HG02678 (cell line): ENCODE data around the gene AKAP13.

Source experiments
- ATAC-seq: cut with Tn5 transposase; IDR thresholded peaks from one replicate; pipeline ENCODE4 v1.9.1; 2021; ENCODE audit warnings: mild to moderate bottlenecking, moderate library complexity; ENCODE audit not compliant: unreplicated experiment

AKAP13 gene

GRCh38 chr15:85745023-85745422, 364.6 kb downstream of the AKAP13 start:
- ATAC-seq: no peak

DNA sequence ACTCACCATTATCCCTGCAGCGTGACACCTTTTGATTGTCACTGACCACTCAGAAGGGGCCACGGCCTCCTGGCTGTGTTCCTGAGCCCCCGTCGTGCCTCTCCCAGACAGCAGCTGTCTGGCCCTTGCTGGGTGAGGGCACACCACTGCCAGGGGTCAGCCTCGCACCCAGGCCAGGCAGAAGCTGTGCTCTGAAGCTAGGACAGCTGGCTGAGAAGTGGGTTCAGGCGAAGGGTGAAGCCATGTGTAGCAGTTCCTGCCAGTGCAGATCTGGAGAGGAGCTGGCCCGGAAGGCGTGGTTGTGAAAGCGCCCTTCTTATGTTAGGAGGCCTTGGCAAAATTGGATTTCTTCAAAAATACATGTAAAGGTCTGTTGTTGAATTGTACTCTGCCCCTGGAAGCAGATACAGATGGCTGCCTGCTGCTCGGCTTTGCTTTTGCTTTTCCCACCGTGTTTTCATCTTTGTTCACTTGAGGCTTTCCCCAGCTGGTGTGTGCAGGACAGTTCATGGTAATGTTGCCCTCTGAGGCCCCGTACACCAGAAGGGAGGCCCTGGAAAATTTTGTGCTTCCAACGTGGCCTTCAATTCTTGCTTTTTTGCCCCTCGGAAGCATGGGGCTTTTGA, 365.2 kb downstream of the AKAP13 start:
- no peak for ATAC-seq

- ATAC-seq: no peak
These were observed 366.2 kb downstream of the AKAP13 start for GRCh38 chr15:85746641-85747040.

DNA sequence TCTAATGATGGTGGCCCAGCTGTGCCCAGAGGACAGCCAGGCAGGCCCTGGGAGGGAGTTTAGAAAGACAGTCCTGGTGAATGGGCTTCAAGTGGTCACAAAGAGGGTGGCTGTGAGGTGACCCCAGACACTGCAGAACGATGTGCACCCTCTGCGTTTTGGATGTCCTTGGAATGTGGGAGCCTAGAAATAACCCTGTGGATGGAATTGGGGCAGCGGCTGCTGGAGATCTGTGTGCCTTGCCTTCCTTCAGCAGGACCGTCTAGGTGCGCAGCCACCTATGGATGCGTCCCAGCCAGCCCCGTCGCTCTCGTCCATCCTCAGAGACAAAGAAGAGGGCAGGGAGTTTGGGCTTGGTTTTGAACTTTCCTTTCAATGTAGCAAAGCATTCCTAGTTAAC, 367.8 kb downstream of the AKAP13 start:
- ATAC-seq: no peak

DNA sequence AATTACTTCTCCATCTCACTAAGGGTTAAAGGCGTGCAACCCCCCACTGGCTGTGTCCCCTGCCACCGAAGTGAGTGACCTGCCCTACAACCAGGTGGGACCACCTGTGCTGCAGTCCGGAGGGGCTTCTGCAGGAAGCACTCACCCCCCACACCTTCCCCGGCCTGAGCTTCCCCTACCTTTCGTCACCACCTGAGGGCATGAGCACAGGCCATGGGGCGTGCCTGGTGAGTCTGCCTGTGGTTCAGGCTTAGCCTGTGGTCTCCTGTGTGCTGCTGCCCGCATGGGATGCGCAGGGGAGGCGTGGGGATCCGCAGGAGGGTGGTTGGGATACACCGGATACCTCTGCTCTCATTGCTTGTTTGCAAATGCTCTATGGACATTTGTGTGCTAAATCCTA, 368.3 kb downstream of the AKAP13 start:
- no peak for ATAC-seq

DNA sequence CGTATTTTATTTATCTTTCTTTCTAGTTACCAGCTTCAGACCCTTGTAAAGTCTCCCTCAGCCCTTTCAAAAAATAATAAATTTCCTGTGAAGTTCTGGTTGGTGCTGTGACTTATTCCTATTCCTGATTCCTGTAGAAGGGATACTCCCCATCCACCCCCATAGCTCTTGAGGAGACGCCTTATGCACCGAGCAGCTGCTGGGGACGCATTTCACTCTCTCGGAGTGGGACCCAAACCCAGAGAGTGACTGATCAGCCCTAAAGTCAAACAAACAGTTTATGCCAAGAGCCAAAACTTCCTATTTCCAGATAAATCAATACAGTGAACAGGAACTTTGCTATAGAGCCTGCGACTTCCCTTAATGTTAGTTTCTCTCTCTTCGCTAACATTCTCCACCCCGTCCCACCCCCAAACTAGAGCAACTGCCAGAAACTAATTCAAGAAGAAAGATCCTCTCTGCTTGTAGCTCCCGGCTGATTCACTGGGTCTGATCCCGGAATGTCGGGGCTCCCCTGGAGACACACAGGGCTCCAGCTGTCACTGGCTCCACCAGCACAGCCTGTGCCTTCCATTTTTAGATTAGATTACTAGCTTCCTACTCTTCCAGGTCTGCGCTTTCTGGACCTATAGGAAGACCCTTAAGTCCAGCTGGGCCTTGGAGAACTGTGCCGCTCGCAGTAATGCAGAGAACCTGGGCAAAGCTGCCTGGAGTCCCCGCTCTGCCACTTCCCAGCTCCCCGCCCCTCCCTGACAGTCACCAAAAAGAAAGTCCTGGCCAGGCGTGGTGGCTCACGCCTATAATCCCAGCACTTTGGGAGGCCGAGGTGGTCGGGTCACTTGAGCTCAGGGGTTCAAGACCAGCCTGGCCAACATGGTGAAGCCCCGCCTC, 369.1 kb downstream of the AKAP13 start:
- ATAC-seq: no peak

DNA sequence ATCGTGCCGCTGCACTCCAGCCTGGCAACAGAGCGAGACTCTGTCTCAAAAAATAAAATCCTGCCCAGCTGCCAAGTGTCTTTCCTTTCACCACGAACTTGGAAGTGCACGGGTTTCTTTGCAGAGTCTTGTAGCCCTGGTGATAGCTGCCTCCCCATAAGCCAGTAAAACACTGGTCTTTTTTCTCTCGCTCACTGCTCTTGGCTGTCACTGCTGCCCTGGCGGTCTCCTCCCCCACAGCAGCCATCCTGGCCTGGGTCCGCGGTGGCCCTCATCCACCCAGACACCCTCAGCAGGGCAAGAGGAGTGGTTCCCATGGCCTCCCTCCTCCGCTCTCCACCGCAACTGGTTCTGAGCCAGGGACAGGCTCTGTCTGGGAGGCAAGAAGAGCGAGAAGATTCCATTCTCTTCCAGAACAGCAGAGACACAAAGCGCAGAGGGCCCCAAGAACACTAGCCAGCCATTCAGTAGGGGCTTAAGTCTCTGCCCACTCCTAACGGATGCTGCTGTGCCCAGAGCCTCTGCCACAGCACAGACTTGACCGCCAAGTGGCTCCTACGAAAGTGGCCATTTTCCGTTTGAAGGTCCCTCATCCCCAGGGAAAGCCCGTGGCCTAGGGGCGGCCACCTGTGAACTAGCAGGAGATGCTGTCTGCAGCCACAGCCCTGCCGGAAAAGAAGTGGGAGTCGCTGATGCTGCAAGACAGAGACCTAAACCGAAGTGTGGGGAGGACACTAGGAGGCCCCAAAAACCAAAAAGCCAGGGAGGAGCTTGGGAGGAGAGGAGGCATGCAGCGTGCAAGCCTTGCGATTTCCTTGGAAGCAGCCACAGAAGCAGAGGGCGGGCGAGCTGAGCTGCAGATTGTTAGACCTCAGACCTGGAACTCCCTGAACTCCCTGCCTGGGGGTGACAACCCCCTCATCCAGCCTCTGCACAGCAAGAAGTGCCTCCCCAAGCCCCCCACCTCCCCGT, 370.2 kb downstream of the AKAP13 start:
- no peak for ATAC-seq

DNA sequence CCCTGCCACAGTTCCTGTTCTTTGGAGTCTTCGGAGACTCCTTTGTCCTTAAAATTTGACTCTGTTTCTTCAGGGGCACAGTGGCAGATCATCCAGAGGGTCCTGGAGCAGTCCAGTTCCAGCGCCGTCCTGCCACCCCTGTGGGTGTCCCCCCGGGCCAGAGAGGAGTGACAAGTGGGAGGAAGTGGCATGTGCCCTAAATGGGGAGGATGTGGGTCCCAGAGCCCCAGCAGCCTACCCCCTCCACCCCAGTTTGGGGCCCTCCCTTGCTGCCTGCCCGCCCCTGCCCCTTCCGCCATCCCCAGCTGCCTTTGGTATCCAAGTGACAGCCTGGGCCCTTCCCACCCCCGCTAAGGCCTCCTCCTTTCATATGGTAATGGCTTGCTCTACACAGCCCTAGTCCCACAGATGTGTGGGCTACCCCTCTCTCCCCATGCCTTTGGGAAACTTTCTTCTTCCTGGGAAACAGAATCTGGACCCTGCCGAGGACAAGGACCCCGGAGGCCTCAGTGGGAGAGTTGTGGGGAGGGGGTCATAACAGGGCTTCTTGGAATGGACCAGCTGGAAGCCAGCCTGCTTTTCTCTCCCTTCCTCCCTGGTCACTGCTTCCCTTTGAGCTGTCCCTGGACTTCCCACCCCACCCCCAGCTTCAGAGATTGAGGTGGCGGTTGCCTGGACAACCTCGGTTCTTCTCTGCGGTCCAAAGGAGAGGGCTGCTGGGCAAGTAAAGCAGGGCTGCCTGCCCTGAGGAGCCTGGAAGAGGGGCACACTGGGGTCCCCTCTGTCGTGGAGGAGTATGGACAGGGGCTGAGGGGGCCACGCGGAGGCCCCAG, 371.1 kb downstream of the AKAP13 start:
- ATAC-seq: no peak

DNA sequence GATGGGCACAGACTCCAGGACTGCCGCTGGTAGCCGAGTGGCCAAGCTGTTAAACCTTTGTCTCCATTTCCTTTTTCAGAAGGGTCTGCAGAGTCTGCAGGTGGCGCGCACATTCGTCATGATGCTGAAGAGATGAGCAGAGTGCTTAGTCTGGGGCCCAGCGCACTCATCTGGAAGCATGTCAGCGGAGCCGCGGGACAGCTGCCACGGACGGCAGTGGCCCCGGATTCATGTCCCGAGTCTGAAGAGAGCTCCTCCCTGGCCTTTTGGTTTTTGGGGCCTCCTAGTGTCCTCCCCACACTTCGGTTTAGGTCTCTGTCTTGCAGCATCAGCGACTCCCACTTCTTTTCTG, 371.7 kb downstream of the AKAP13 start:
- ATAC-seq: no peak

- no peak for ATAC-seq
These were observed 372.1 kb downstream of the AKAP13 start for GRCh38 chr15:85752491-85752961.

- no peak for ATAC-seq
These were observed 372.9 kb downstream of the AKAP13 start for GRCh38 chr15:85753261-85753660.

GRCh38 chr15:85753791-85754452, 373.5 kb downstream of the AKAP13 start:
- ATAC-seq: no peak

DNA sequence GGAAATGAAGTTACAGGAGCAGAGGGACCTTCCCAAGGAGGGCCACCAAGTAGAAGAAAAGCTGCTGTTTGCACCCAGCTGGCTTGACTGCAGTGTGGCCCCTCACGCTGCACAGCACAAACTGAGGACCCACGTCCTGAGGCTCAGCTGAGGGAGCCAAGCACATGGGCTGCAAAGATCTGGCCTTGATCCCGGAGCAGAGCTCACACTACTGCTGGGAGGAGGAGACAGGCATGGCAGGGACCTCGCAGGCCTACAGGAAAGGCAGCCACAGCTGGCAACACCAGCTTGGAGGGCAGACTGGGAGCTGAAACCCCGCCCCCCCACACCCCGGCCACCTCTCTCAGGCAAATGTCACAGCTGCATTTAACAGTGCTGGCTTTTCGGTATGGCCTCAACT, 374.6 kb downstream of the AKAP13 start:
- ATAC-seq: no peak

DNA sequence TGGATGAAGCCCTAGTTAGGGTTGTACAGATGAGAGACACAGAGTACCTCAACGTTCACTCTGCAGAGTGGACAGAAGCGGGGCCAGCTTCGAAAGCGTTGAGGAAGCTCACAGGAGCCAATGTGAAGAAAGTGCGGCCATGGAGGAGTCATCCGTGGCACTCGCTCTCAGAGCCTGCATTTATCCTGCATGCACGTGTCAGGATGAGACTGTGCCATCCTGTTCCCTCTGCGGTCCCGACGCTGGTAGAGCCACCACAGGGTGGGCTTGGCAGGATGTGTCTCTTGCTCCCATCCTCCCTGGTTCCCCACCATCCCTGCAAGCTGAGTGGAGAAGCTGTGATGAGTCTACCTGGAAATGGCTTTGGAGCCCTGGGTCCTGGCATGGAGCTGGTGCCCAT, 375.1 kb downstream of the AKAP13 start:
- ATAC-seq: no peak

DNA sequence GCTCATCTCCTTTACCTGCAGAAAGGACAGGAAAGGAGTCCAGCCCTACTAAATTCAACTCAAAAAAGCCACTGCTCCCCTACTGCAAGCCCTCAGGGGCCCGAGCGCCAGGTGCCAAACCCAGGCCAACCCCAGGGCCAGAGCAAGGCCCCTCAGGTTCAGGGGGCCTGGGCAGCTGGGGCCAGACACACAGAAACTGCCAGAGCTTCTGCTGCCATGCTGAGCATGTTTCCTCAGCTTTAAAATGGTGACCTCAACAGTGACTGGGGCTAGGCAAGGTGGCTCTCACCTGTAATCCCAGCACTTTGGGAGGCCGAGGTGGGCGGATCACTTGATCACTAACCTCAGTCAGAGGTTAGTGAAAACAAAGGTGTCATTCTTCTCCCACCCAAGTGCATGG, 375.5 kb downstream of the AKAP13 start:
- no peak for ATAC-seq

DNA sequence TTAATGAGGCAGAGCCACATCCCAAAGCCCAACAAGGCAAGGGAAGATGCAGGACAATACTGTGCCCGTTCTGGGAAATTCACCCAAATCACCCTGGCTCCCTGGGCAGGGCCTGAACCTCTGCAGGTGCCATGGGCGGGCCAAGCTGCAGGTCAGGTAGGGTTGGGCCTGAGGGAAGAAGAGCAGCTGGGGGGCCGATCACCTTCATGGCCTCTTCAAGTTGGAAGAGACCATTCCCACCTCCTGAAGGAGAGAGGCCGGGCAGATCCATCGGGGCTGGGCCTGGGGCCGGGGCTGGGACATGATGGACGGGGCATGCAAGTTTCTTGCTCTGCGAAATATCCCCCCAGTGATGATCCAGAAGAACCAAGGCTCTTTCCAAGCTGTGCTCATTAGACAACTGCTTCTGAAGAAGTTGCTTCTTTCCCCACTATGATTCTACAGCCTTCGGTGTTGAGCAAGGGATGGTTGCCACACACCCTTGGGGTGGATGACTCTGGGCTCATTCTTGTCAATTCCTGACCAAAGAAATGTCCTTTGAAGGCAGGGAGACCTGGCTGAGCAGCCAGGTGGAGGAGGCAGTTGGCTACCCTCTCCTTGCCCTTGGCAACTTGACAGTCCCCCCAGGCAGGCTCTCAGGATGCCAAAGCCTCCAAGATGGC, 376.1 kb downstream of the AKAP13 start:
- no peak for ATAC-seq

DNA sequence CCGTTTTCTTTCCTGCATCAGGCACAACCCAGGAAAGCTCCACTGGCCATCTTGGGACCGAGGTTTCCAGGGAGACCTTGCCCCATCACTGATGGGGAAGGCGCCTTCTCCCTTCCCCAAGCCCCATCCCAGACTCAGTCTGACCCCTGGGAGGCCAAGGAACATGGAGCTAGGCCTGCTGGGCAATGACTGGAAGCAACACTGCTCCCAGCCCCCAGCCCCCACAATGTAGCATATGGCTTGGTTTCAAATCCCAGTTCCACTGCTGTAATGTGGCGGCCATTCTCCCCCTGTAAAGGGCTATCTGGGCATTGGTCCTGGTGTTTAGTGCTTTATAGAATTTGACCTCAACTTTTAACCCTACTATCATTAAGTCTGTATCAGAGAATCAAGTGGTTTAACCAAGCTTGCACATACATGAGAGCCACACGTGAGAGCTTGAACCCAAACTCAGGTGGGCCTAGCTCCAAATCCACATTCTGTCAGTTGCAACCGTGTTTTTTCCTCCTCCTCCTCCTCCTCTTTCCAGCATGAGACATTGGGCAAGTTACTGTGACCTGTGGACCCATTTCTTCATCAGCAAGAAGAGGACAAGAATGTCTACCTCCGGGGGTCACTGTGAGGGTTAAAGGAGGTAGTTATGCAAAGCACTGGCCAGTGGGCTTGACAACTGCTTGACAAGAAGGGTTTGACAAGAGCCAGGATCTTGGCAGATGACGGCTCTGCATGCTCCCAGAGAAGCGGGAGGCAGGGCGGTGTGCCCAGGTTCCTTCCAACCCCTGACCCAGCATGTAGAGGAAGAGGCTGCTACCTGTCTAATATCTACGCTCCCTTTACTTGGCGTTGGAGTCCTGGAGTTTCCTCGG, 376.9 kb downstream of the AKAP13 start:
- ATAC-seq: no peak

- no peak for ATAC-seq
These were observed 377.7 kb downstream of the AKAP13 start for GRCh38 chr15:85757939-85758654.
